A549 (cell line): ENCODE results near the gene NR4A1. TPM values are rescaled to one million over a fixed set of nuclear protein-coding genes. Genes with fewer than 3 reads are reported as not detected.

Source experiments
- ATAC-seq, 2 experiments: fragments of 200-7000 bp in 1 of 2; fragments of >200 bp in 1 of 2; cut with Nextera tagmentation in 1 of 2; cut with Tn5 transposase in 1 of 2; 3 replicates each; pipeline versions ENCODE4 v1.8.0 to v1.9.1; 2018 to 2020; ENCODE audit warnings: mild to moderate bottlenecking in 1 of 2, moderate library complexity in 1 of 2
- CTCF ChIA-PET: fragments of 300-600 bp; sonication (Branson Sonifier 250); formaldehyde crosslinking; extraction: SDS; loops from one replicate; lab custom pipeline; 2021; ENCODE audit warnings: antibody characterized with exemption, inconsistent platforms; lab: Yijun Ruan, JAX
- POLR2A ChIA-PET: fragments of 350-600 bp; formaldehyde crosslinking; extraction: SDS; loops from one replicate; lab custom pipeline; 2021; ENCODE audit warnings: antibody characterized with exemption, inconsistent platforms; lab: Yijun Ruan, JAX
- DNase-seq, 2 experiments: peaks; one replicate each; pipeline versions ENCODE4 v3.0.0 to v3.0.0-alpha.2; 2011 to 2016; ENCODE audit warnings: low read depth in 1 of 2, low spot score in 1 of 2
- FAIRE-seq: peaks from 2 replicates; lab custom pipeline; 2011; peaks lifted over from hg19 to GRCh38; lab: Jason Lieb, UNC
- H3K27ac ChIP-seq, 2 experiments: fragments of >200 bp; sonication (Bioruptor Twin); formaldehyde crosslinking; 3 replicates each; pipeline ENCODE4 v1.5.1; 2016 to 2017
- H3K4me1 ChIP-seq: fragments of >200 bp; sonication (Bioruptor Twin); formaldehyde crosslinking; 3 replicates; pipeline ENCODE4 v1.6.1; 2016
- H3K4me2 ChIP-seq: fragments of >200 bp; sonication (Bioruptor Twin); formaldehyde crosslinking; 3 replicates; pipeline ENCODE4 v1.6.1; 2016
- H3K4me3 ChIP-seq: fragments of >200 bp; sonication (Bioruptor Twin); formaldehyde crosslinking; 3 replicates; pipeline ENCODE4 v1.5.1; 2016
- H3K9me3 ChIP-seq: fragments of >200 bp; sonication (Bioruptor Twin); formaldehyde crosslinking; 3 replicates; pipeline ENCODE4 v1.6.1; 2016
- CBX2 ChIP-seq: fragments of 200-600 bp; sonication (generic); IDR thresholded peaks from 2 replicates; pipeline ENCODE4 v1.6.1; 2016; ENCODE audit warnings: low read depth, mild to moderate bottlenecking, borderline replicate concordance
- CTCF ChIP-seq: fragments of >200 bp; sonication (Bioruptor Twin); formaldehyde crosslinking; IDR thresholded peaks from 3 replicates; pipeline ENCODE4 v1.5.1; 2016
- ELK1 ChIP-seq: fragments of 150-350 bp; IDR thresholded peaks from 2 replicates; pipeline ENCODE4 v1.6.1; 2014; ENCODE audit warnings: low read depth, mild to moderate bottlenecking, low read length
- ESRRA ChIP-seq: fragments of 150-350 bp; IDR thresholded peaks from 2 replicates; pipeline ENCODE4 v1.6.1; 2014; ENCODE audit warnings: mild to moderate bottlenecking, low read length, borderline replicate concordance
- FOXS1 ChIP-seq: fragments of 250-450 bp; sonication (Bioruptor Pico); IDR thresholded peaks from 2 replicates; pipeline ENCODE4 v1.5.0; 2020; ENCODE audit warnings: mild to moderate bottlenecking, moderate library complexity
- HOXB13 ChIP-seq: fragments of 250-450 bp; sonication (Bioruptor Pico); IDR thresholded peaks from 2 replicates; pipeline ENCODE4 v1.5.0; 2020; ENCODE audit warnings: low read depth, mild to moderate bottlenecking, moderate library complexity
- JUNB ChIP-seq: fragments of >200 bp; sonication (Bioruptor Twin); formaldehyde crosslinking; IDR thresholded peaks from 2 replicates; pipeline ENCODE4 v1.6.1; 2016
- MAFK ChIP-seq: fragments of 450-650 bp; IDR thresholded peaks from 2 replicates; pipeline ENCODE4 v1.6.1; 2014; ENCODE audit not compliant: partially characterized antibody
- MAZ ChIP-seq: fragments of 150-350 bp; IDR thresholded peaks from 2 replicates; pipeline ENCODE4 v1.6.1; 2014; ENCODE audit warnings: antibody characterized with exemption, low read depth, low read length, borderline replicate concordance
- NFE2L2 ChIP-seq: fragments of 150-350 bp; conservative IDR thresholded peaks from 2 replicates; pipeline ENCODE4 v1.6.1; 2014; ENCODE audit warnings: low read length
- PBX3 ChIP-seq: IDR thresholded peaks from 2 replicates; pipeline ENCODE4 v1.6.1; 2012
- PHF8 ChIP-seq: fragments of 200-600 bp; sonication (generic); IDR thresholded peaks from 2 replicates; pipeline ENCODE4 v1.6.1; 2016; ENCODE audit warnings: low read depth, mild to moderate bottlenecking, antibody characterized with exemption, moderate library complexity, borderline replicate concordance
- POLR2A ChIP-seq: IDR thresholded peaks from 2 replicates; pipeline ENCODE4 v1.6.1; 2012; ENCODE audit warnings: mild to moderate bottlenecking, low read length
- POLR2AphosphoS2 ChIP-seq: conservative IDR thresholded peaks from 2 replicates; pipeline ENCODE4 v1.6.1; 2012; ENCODE audit warnings: low read length, improper control_type of control experiment, inconsistent platforms
- RAD21 ChIP-seq, 2 experiments: fragments of >200 bp in 1 of 2; sonication (Bioruptor Twin) in 1 of 2; formaldehyde crosslinking in 1 of 2; IDR thresholded peaks in 1 of 2; conservative IDR thresholded peaks in 1 of 2; 2 replicates in 1 of 2; 3 replicates in 1 of 2; pipeline ENCODE4 v1.6.1; 2012 to 2018; ENCODE audit warnings: inconsistent platforms in 1 of 2
- REST ChIP-seq: fragments of 200-600 bp; sonication (generic); IDR thresholded peaks from 2 replicates; pipeline ENCODE4 v1.6.1; 2016; ENCODE audit warnings: antibody characterized with exemption, mild to moderate bottlenecking, moderate library complexity
- RFX5 ChIP-seq: fragments of 450-650 bp; IDR thresholded peaks from 2 replicates; pipeline ENCODE4 v1.7.1; 2014; ENCODE audit warnings: antibody characterized with exemption, mild to moderate bottlenecking, moderate library complexity
- SMC3 ChIP-seq: fragments of >200 bp; sonication (Bioruptor Twin); formaldehyde crosslinking; IDR thresholded peaks from 3 replicates; pipeline ENCODE4 v1.6.1; 2018; ENCODE audit warnings: inconsistent platforms
- TFCP2L1 ChIP-seq: fragments of 250-450 bp; sonication (Bioruptor Pico); IDR thresholded peaks from 2 replicates; pipeline ENCODE4 v1.5.0; 2021; ENCODE audit warnings: mild to moderate bottlenecking
- ZC3H11A ChIP-seq: fragments of 450-650 bp; IDR thresholded peaks from 2 replicates; pipeline ENCODE4 v1.6.1; 2014; ENCODE audit warnings: antibody characterized with exemption, mild to moderate bottlenecking
- ZFP36 ChIP-seq: fragments of 450-650 bp; IDR thresholded peaks from 2 replicates; pipeline ENCODE4 v1.6.1; 2014; ENCODE audit warnings: borderline replicate concordance; ENCODE audit not compliant: partially characterized antibody
- WGBS: methylation state at CpG from one replicate; pipeline ENCODE4 v1.1.6; 2017; ENCODE audit errors: missing lambda C conversion rate; 5-methylcytosine and 5-hydroxymethylcytosine counted together
- polyA plus RNA-seq, 4 experiments: library from polyadenylated mRNA; depleted of rRNA in 3 of 4; stranded (reverse); fragments of >200 nt; fragmentation: RNase III in 1 of 4; extraction: RNeasy Plus Mini Kit Qiagen cat#74134 plus additional on column Dnase treatment in 1 of 4; gene quantifications; 2 replicates in 3 of 4; 3 replicates in 1 of 4; pipeline ENCODE4 v1.2.3, GENCODE V29; 2011 to 2017

Gene NR4A1
- polyA plus RNA-seq, 2 of the 4 experiments (the other 2 are of a cell fraction) = 39.6 to 89.6 TPM

- POLR2A ChIA-PET = interaction anchor here (0.5 to 1.9 kb wide), 3 partner anchors 13 to 56 kb away, joined by 3 to 8 read pairs (median 5); partner anchors contain the start of gene ATG101
These were observed 31.4 kb downstream of the NR4A1 start for GRCh38 chr12:52082669-52082987.

DNA sequence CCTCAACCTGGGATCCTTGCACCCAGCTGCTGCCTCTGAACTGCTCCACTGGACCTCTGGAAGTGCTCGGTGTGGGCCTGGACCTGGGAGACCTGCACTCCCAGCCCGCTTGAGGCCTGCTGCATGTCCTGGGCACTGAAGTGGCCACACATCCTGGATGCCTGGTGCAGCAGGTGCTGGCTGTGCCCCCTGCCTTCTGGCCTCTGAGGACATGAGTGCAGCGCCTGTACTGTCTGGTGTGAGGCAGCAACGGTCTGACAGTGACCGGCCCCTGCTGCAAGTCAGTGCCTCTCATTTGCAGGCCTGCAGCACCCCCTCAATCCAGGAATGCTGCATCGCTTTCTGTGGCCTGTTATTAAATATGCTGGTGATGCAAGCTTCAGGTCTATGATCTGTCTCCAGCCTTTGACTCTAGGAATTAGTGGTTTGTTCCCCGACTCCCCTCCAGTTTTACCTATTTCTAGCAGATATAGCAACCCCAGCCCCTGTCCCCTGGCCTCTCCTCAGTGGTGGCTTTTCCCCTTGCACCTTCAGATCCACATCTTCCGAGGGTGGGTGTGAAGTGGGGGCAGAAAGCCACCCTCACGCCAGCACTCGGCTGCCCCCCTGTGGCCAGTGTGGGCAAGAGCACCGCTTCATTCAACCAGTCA is 31.9 kb downstream of the NR4A1 start:
- ATAC-seq = peak; percentile 54 to 76
- ChIA-PET POLR2A (interaction anchor here (0.5 to 1.9 kb wide), 2 partner anchors 14 to 57 kb away, joined by 3 to 5 read pairs; no protein-coding TSS in a partner anchor), CTCF (interaction anchor here (0.6 to 42.5 kb wide), 23 partner anchors 8 to 857 kb away, joined by 3 to 1730 read pairs (median 4); partner anchors contain the start of genes ATG101, KRT8 and SMIM41)
- H3K27ac ChIP-seq = 0 out of 6 replicates have a peak overlapping the region, but pooled peaks of 1 of the 2 experiments have one; percentile 1
- H3K4me3 ChIP-seq = no peak overlapping the region
- peak overlapping the region; percentile 30; the same call in 1 of the 3 replicates for H3K4me2 ChIP-seq
- FAIRE-seq = no peak
- DNase-seq = peak; percentile 57 to 85
- WGBS = 33% methylated on average over 11 of the region's 11 CpGs
- no peak for TF ChIP-seq PBX3
- TF ChIP-seq MAZ = 0 out of 2 replicates have a peak, but pooled peaks have one; percentile 73
- no peak for TF ChIP-seq FOXS1
- no peak for TF ChIP-seq ESRRA
- no peak for TF ChIP-seq ZFP36
- TF ChIP-seq POLR2AphosphoS2 = no peak
- TF ChIP-seq CTCF = peak; percentile 95
- TF ChIP-seq SMC3 = peak; percentile 94
- TF ChIP-seq PHF8 = no peak
- no peak for TF ChIP-seq ELK1
- TF ChIP-seq RFX5 = no peak
- TF ChIP-seq CBX2 = no peak
- no peak for TF ChIP-seq NFE2L2
- peak; percentile 86 to 91 for TF ChIP-seq RAD21 (conservative IDR thresholded peaks at IDR 0.05 in 1 of 2, IDR thresholded peaks at IDR 0.05 in 1 of 2)
- no peak for TF ChIP-seq ZC3H11A
- TF ChIP-seq MAFK = no peak
- no peaks in the 10 kb centered on the region for H3K9me3 ChIP-seq
- H3K4me1 ChIP-seq = peaks cover 2% of the 10 kb centered on the region; the same call in 1 of the 3 replicates

More at GRCh38 chr12:52082669-52082987, 31.4 kb downstream of the NR4A1 start:
- Histone ChIP-seq H3K4me1 (peaks cover 2% of the 10 kb centered on the region; the same call in 1 of the 3 replicates), H3K27ac (no peak overlapping the region), H3K9me3 (no peaks in the 10 kb centered on the region), H3K4me2 (no peak overlapping the region), H3K4me3 (no peak overlapping the region)
- 75% methylated on average over 4 of the region's 4 CpGs for WGBS
- TF ChIP-seq POLR2A (no peak), MAZ (no peak), POLR2AphosphoS2 (no peak), RAD21 (conservative IDR thresholded peaks at IDR 0.05 in 1 of 2, IDR thresholded peaks at IDR 0.05 in 1 of 2) (no peak), TFCP2L1 (no peak), REST (no peak), HOXB13 (CRISPR knock-in tag) (no peak), ESRRA (no peak), JUNB (no peak), RFX5 (no peak)
- FAIRE-seq = no peak
- CTCF ChIA-PET = interaction anchor here (0.6 to 42.5 kb wide), 23 partner anchors 9 to 857 kb away, joined by 3 to 1730 read pairs (median 4); partner anchors contain the start of genes ATG101, KRT8 and SMIM41
- DNase-seq = no peak
- ATAC-seq = peak in 1 of 2 experiments; percentile 13; a peak in 3 of 6 replicates
